Stimulated activated naive B cell treated with anti-CD40 and anti-IgM and Interleukin-4, amounts not matched to agents 10 μg/mL and 1 μg/mL and 100 μg/mL, for 72 hours (primary cell): Measurements from ENCODE around the gene OR1K1.
"Not testable (repeated sequence)": the region's sequence is repeated elsewhere in the genome, so short reads cannot be mapped to it uniquely, and the experiment has no call there.

Experiments used
- ATAC-seq, 2 donors: fragments of 150-1000 bp; cut with Tn5 transposase; replicated peaks; 2 replicates each; pipeline ENCODE4 v1.10.0; 2021; ENCODE audit warnings: moderate library complexity in 1 of 2
- DNase-seq: peaks from one replicate; pipeline ENCODE4 v3.0.0; 2021
- H3K27ac Mint-ChIP-seq: one replicate; pipeline ENCODE4 v1.8.0; 2022; ENCODE audit warnings: mild to moderate bottlenecking, mixed read lengths
- H3K27me3 Mint-ChIP-seq, 2 donors: one replicate each; pipeline ENCODE4 v1.8.0; 2022; ENCODE audit warnings: mixed read lengths in 2 of 2
- H3K36me3 Mint-ChIP-seq, 2 donors: one replicate each; pipeline ENCODE4 v1.8.0; 2022; ENCODE audit warnings: mixed read lengths in 2 of 2, mild to moderate bottlenecking in 1 of 2
- H3K4me1 Mint-ChIP-seq, 2 donors: one replicate each; pipeline ENCODE4 v1.8.0; 2022; ENCODE audit warnings: mixed read lengths in 2 of 2, mild to moderate bottlenecking in 1 of 2
- H3K4me3 Mint-ChIP-seq, 2 donors: one replicate each; pipeline ENCODE4 v1.8.0; 2022; ENCODE audit warnings: mild to moderate bottlenecking in 2 of 2, mixed read lengths in 2 of 2, moderate library complexity in 1 of 2
- H3K9me3 Mint-ChIP-seq, 2 donors: one replicate each; pipeline ENCODE4 v1.8.0; 2022; ENCODE audit warnings: mixed read lengths in 2 of 2, mild to moderate bottlenecking in 1 of 2

OR1K1 gene

GRCh38 chr9:122797316-122798063 lies 2.4 kb upstream of the OR1K1 start:
- Mint-ChIP-seq H3K4me3 (no peak overlapping the region), H3K27ac (no peak overlapping the region), H3K36me3 (peaks cover 0 to 6% of the 10 kb centered on the region in 2 donors), H3K4me1 (peaks cover 4 to 6% of the 10 kb centered on the region in 2 donors), H3K9me3 (peaks cover 0 to 1% of the 10 kb centered on the region in 2 donors), H3K27me3 (no peaks in the 10 kb centered on the region)
- DNase-seq (no peak), ATAC-seq (peak in 1 of 2 donors; percentile 25)

GRCh38 chr9:122806661-122807060 lies 6.7 kb downstream of the OR1K1 start:
- Mint-ChIP-seq H3K27me3 (no peaks in the 10 kb centered on the region), H3K9me3 (no peaks in the 10 kb centered on the region), H3K36me3 (peaks cover 0 to 8% of the 10 kb centered on the region in 2 donors), H3K4me1 (no peaks in the 10 kb centered on the region), H3K27ac (no peak overlapping the region), H3K4me3 (no peak overlapping the region)
- DNase-seq (no peak), ATAC-seq (no peak)

GRCh38 chr9:122807271-122807900 lies 7.5 kb downstream of the OR1K1 start:
- no peak overlapping the region for H3K27ac Mint-ChIP-seq
- H3K4me3 Mint-ChIP-seq: no peak overlapping the region
- no peaks in the 10 kb centered on the region for H3K9me3 Mint-ChIP-seq
- no peaks in the 10 kb centered on the region for H3K4me1 Mint-ChIP-seq
- no peaks in the 10 kb centered on the region for H3K27me3 Mint-ChIP-seq
- H3K36me3 Mint-ChIP-seq: peaks cover 0 to 8% of the 10 kb centered on the region in 2 donors
- ATAC-seq (peak; percentile 24 to 50), DNase-seq (no peak)

GRCh38 chr9:122808141-122808540 lies 8.2 kb downstream of the OR1K1 start:
- no peak overlapping the region for H3K4me3 Mint-ChIP-seq
- no peak overlapping the region for H3K27ac Mint-ChIP-seq
- no peaks in the 10 kb centered on the region for H3K4me1 Mint-ChIP-seq
- ATAC-seq (no peak), DNase-seq (no peak)
- H3K9me3 Mint-ChIP-seq: no peaks in the 10 kb centered on the region
- peaks cover 0 to 8% of the 10 kb centered on the region in 2 donors for H3K36me3 Mint-ChIP-seq
- no peaks in the 10 kb centered on the region for H3K27me3 Mint-ChIP-seq

- ATAC-seq, H3K4me1 Mint-ChIP-seq, DNase-seq, H3K36me3 Mint-ChIP-seq, H3K4me3 Mint-ChIP-seq, H3K9me3 Mint-ChIP-seq, H3K27ac Mint-ChIP-seq, H3K27me3 Mint-ChIP-seq: not testable (repeated sequence)
Observed at GRCh38 chr9:122809261-122809660, 9.3 kb downstream of the OR1K1 start.

GRCh38 chr9:122810306-122810946 lies 10.5 kb downstream of the OR1K1 start:
- peaks cover 7 to 12% of the 10 kb centered on the region in 2 donors for H3K4me1 Mint-ChIP-seq
- no peaks in the 10 kb centered on the region for H3K9me3 Mint-ChIP-seq
- H3K36me3 Mint-ChIP-seq: peaks cover 0 to 16% of the 10 kb centered on the region in 2 donors
- ATAC-seq (peak; percentile 87 to 91), DNase-seq (peak; percentile 42)
- no peaks in the 10 kb centered on the region for H3K27me3 Mint-ChIP-seq
- H3K4me3 Mint-ChIP-seq: no peak overlapping the region
- no peak overlapping the region for H3K27ac Mint-ChIP-seq

- Mint-ChIP-seq H3K36me3 (peaks cover 5 to 16% of the 10 kb centered on the region in 2 donors), H3K27me3 (no peaks in the 10 kb centered on the region), H3K4me3 (no peak overlapping the region), H3K27ac (no peak overlapping the region), H3K9me3 (no peaks in the 10 kb centered on the region), H3K4me1 (peaks cover 15 to 27% of the 10 kb centered on the region in 2 donors)
- DNase-seq: no peak
- no peak for ATAC-seq
Observed at GRCh38 chr9:122812736-122813135, 12.8 kb downstream of the OR1K1 start.

GRCh38 chr9:122814545-122814944 lies 14.6 kb downstream of the OR1K1 start:
- Mint-ChIP-seq H3K4me1 (peaks cover 15 to 27% of the 10 kb centered on the region in 2 donors), H3K4me3 (no peak overlapping the region)

GRCh38 chr9:122815544-122815943 lies 15.6 kb downstream of the OR1K1 start:
- H3K4me3 Mint-ChIP-seq: no peak overlapping the region
- H3K27me3 Mint-ChIP-seq: no peaks in the 10 kb centered on the region
- H3K4me1 Mint-ChIP-seq: peaks cover 17 to 27% of the 10 kb centered on the region in 2 donors
- DNase-seq (no peak), ATAC-seq (peak; percentile 41 to 59)
- peaks cover 10 to 25% of the 10 kb centered on the region in 2 donors for H3K36me3 Mint-ChIP-seq
- no peaks in the 10 kb centered on the region for H3K9me3 Mint-ChIP-seq
- H3K27ac Mint-ChIP-seq: peak overlapping the region; percentile 75

More at GRCh38 chr9:122814545-122814944, 14.6 kb downstream of the OR1K1 start:
- H3K27me3 Mint-ChIP-seq: no peaks in the 10 kb centered on the region
- H3K9me3 Mint-ChIP-seq: no peaks in the 10 kb centered on the region
- DNase-seq (no peak), ATAC-seq (no peak)
- H3K27ac Mint-ChIP-seq: peak overlapping the region; percentile 75
- H3K36me3 Mint-ChIP-seq: peaks cover 6 to 16% of the 10 kb centered on the region in 2 donors

GRCh38 chr9:122816163-122816867 lies 16.4 kb downstream of the OR1K1 start:
- Mint-ChIP-seq H3K27me3 (no peaks in the 10 kb centered on the region), H3K9me3 (no peaks in the 10 kb centered on the region), H3K4me3 (peak overlapping the region; percentile 69 to 73), H3K4me1 (peaks cover 17 to 33% of the 10 kb centered on the region in 2 donors), H3K36me3 (peaks cover 11 to 29% of the 10 kb centered on the region in 2 donors), H3K27ac (peak overlapping the region; percentile 89)
- ATAC-seq (peak; percentile 77 to 85), DNase-seq (no peak)

GRCh38 chr9:122819326-122819725 lies 19.4 kb downstream of the OR1K1 start:
- Mint-ChIP-seq H3K4me3 (no peak overlapping the region), H3K27me3 (no peaks in the 10 kb centered on the region), H3K36me3 (peaks cover 11 to 40% of the 10 kb centered on the region in 2 donors), H3K4me1 (peaks cover 26 to 46% of the 10 kb centered on the region in 2 donors), H3K27ac (no peak overlapping the region), H3K9me3 (no peaks in the 10 kb centered on the region)
- DNase-seq (no peak), ATAC-seq (no peak)

- Mint-ChIP-seq H3K9me3 (no peaks in the 10 kb centered on the region), H3K27ac (no peak overlapping the region), H3K4me1 (peaks cover 21 to 40% of the 10 kb centered on the region in 2 donors), H3K36me3 (peaks cover 11 to 37% of the 10 kb centered on the region in 2 donors), H3K27me3 (no peaks in the 10 kb centered on the region), H3K4me3 (no peak overlapping the region)
- ATAC-seq: no peak
- DNase-seq: no peak
Observed at GRCh38 chr9:122819791-122820489, 20.0 kb downstream of the OR1K1 start.

- no peaks in the 10 kb centered on the region for H3K9me3 Mint-ChIP-seq
- ATAC-seq (no peak), DNase-seq (no peak)
- peaks cover 11 to 35% of the 10 kb centered on the region in 2 donors for H3K36me3 Mint-ChIP-seq
- no peaks in the 10 kb centered on the region for H3K27me3 Mint-ChIP-seq
- H3K27ac Mint-ChIP-seq: no peak overlapping the region
- no peak overlapping the region for H3K4me3 Mint-ChIP-seq
- peaks cover 19 to 34% of the 10 kb centered on the region in 2 donors for H3K4me1 Mint-ChIP-seq
Observed at GRCh38 chr9:122820490-122820845, 20.5 kb downstream of the OR1K1 start.
